ENCODE results near the gene SLC16A12.
"Not testable (repeated sequence)": the region's sequence is repeated elsewhere in the genome, so short reads cannot be mapped to it uniquely, and the experiment has no call there.

Gene SLC16A12

DNA sequence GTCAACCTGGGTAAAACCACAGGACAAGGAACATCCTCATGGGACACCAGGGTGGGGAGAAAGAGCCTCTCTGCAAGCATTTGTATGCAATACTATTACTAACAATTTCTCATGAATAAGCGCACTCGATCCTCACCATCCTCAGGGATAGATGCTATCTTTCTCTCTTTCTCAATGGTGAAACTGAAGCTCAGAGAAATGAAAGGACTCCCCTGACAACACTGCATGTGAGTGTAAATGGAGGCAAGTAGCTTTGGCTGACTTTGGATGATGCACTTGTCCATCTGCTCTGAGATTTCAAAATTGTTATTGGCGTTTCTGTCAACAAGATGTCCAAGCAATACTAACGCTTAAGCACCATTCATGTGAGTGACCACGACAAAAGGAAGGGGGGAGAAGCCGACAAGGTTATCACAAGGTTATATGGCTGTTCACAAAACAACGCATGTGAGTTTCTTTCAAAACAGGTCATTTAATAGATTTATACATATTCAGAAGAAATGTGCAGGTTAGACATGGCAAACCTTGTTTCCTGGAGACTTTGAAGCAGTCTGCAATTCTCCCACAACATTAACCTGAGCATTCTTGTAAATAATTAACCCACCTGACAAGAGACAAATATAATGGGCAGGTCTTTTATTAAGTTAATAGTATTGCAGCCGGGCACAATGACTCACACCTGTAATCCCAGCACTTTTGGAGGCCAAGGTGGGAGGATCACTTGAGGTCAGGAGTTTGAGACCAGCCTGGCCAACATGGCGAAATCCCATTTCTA lies 67.0 kb downstream of the SLC16A12 start:
- DNase-seq, result no peak

DNA sequence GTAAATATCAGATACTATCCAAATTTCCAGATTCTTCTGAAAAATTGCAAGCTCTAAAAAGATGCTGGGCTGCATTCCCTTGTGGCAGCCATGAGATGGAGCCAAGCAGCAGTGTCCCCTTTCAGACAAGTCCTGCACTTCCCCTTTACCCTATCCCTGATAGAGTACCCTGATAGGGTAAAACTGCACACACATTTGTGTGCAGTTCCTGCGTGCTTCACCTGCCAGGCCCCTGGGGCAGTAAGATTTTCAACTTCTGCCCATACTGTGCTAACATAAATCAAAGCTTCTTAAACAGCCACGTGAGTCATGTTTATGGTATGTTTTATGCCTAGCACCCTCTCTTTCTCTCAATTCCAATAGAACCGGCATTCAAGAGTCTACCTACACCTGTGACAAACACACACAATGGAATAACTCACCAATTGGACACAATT lies 68.8 kb downstream of the SLC16A12 start:
- DNase-seq, result no peak

DNA sequence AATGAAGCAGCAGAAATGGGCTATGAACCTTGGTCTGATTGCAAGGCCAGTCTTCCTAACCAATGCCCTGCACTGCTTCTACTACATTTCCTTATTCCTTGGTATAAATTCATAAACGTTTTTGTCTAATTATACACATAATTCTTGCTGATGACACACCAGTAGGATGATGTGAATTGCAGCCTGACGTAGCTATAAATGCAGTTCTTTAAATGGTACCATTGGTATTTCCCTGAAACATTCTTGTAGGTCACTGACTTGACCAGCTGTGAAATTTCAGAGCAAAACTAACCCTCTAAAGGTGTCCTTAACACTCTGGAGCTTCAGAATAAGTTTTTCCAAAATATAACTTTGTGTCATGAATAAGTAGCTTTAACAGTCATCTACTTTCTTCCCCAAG lies 70.2 kb downstream of the SLC16A12 start:
- DNase-seq, result no peak

DNA sequence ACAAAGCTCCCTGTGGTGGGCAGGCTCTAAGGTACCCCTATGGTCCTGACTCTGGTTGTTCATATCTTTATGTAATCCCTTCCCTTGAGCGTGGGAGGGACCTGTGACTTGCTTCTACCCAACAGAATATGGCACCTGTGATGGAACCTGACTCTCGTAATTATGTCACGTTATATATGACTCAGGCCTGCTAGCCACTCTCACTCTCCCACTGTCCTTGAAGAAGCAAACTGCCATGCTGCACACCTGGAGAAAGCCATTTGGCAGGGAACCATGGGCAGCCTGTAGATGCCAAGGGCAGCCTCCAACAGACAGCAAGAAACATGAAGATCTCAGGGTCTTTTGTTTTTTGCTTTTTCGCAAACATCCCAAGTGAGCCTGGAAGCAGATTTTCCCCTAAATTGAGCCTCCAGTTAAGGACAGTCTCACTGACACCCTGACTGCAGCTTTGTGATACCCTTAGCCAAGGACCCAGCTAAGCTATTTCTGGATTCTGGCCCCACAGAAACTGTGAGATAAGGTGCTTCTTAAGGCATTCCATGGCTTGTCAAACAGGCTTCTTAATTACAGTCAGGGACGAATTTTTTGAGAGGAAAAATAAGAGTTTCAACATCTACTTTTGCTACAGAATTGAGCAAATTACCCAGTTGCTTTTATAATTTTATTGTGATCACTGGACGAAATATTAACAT lies 71.4 kb downstream of the SLC16A12 start:
- no peak for DNase-seq

DNA sequence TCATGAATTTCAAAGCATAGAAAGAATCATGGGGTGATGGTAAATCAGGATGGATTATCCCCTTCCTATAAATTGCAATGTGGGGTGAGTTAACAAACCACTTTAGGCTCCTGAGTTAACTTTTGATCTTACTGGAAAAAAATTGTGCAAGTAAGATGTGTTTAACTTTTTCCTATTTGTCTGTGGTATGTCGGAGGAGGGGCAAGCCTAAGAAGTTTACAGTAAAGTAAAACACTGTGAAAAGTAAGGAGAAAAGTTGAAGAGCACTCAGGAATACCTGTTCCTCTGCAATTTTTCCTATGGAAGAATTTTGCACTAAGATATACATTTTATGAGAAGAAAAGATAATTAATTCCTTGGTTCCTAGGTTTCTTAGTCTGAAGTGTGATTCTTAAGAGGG lies 76.6 kb downstream of the SLC16A12 start:
- DNase-seq, result no peak

DNA sequence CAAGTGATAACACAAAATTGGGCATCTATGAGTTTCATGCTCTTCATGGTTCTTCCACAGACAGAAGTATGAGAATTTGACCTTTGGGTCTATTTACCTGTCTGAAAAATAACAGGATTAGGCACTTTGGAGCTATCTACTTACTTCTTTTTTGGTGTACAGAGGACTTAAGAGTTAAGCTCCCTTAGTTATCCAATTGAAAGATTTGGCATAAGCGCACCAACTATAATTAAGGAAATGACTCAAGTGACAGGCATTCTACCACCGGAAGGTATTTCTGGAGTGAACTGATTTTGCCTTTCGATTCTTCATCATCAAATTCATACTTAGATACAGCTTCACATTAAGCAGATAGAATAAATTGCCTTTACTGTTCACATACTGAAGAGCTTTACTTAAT lies 77.1 kb downstream of the SLC16A12 start:
- DNase-seq, result no peak

DNA sequence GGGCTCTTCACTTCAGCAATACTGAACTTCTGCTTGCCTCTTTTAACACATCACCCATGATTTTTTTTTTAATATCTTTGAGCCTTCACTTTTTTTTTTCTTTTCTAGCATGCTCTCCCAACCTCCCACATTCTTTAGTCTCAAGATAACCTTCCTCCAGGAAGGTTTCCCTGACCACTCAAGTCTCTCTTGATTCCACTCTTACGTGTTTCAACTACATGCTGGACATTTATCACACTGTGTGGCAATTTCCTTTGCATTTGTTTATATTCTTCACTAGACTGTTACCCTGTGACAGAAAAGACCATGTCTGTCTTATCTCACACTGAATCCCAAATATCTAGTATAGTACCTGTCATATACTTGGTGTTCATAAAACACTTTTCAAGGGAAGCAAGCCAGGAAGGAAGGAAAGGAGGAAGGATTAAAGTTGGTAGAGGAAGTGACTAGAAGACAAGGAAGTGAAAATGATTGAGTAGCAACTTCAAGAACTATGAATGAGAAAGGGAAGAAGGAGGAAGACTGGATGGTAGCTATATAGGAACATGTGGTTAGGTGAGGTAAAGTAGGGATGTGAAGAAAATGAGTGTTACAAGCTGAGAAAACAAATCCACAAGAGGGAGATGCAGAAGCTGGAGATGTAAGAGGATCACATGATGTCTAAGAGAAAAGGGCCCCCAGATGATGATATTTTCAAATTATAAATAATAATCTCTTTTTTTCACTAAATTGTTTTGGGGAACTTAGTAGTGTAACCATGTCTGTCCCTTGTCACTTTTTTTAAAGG lies 80.6 kb downstream of the SLC16A12 start:
- no peak for DNase-seq

DNA sequence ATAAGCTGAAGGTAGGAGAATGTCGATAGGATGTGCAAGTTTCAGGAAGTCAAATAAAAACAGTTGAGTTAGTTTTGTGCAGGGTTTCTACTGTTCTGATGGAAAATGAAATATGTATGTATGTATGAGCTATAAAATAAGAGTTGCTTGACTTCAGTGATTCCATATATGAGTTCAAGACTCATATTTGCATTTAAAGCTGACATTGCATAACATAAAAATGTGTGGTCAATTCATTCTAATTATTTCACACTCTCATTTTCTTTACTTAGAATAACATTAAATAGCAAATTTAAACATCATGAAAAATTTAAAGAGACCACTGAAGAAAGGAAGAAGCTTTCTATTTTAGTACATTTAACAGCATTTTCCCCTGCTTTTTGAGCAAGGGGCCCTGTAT lies 83.2 kb downstream of the SLC16A12 start:
- no peak for DNase-seq

DNA sequence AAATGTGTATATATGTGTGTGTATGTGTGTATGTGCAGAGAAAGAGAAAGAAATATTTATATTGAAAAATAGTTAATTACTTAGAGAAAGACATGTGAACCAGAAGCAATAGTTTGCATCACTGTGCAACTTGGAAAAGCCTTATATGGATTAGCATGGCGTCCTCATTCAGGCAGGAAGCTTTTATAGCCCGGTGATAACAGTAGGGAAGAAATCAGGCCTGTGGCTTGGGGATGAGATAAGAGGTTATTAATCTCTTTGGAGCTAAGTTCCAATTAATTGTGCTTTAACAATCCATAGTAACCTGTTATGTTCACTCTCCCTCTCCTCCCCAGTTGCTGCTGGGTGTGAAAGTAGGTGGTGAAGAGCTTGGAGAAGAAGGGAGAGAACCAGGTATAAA lies 84.5 kb downstream of the SLC16A12 start:
- DNase-seq, result no peak

DNA sequence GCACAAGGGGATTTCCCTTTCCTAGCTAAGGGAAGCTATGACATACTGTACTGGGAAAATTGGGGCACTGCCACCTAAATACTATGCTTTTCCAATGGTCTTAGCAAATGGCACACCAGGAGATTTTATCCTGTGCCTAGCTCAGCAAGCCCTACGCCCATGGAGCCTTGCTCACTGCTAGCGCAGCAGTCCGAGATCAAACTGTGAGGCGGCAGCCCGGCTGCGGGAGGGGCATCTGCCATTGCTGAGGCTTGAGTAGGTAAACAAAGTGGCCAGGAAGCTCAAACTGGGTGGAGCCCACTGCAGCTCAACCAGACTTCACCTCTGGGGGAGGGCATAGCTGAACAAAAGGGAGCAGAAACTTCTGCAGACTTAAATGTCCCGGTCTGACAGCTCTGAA lies 90.6 kb downstream of the SLC16A12 start:
- DNase-seq, result not testable (repeated sequence)

DNA sequence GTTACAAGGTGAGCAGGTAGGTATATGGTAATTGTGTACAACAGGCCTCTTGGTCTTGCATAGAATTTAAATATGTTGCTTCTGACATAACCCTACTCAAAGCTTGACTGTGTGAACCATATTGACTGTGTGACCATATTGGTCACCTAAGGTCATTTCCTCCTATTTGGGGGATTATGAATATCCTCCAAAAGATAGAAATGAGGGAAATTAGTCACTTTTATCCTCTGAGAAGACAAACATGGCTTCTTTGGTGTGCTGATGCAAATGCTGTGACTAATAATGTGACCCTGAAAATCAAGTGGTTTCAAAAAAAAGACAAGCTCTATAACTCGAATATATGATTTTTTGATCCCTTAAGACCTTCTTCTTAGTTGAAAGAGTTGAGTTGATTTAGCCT lies 93.1 kb downstream of the SLC16A12 start:
- DNase-seq, result no peak

DNA sequence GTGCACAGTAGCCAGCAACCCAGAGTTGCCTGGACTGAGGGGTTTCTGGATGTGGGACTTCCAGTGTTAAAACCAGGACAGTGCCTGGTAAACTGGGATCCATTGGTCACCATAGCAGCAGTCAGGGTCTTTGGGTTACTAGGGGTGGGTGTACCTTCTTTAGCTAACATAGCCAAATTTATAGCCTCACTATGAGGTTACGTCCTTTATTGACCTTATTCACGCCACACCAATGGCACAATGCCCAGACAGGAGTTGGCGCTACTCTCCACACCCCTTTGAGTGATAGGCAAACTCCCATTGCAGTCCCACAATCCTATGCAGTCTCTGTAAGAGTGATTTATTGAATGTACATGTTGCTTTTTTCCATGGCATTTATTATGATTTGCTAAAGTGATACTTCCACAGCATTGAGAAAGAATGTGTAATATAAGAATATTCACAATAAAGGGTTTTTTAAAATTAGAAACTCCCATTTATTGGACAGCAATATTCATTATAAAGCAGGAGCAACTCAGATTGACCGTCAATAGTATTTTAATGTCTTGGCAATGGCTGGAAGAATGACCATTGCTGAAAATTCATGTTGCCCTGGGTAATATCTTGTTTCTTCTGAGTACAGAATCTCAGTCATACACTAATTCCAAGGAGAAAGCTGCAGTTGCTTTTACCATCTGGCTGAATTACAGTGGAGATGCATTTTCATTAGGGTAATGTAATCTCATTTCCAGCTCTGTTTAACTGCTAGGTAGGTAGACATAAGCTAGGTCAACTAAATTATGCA lies 95.0 kb downstream of the SLC16A12 start:
- no peak for DNase-seq

DNA sequence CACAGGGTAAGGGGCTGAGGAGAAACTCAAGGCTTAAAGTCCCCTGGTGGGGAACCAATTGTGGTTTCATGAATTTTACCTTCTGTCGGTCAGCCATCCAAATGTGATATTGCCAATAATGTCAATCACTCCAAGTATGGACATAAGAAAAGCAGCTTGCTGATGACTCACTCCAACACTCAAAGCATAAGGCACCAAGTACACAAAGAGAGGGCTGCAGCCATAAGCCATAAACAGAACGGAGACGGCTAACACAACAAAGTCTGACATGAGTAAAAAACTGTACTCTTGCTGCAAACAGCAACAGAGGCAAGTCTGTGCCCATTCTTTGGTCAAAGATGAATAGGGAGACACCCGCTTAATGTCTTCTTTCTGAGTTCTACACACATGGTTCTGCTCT lies 96.9 kb downstream of the SLC16A12 start:
- DNase-seq, result no peak

DNA sequence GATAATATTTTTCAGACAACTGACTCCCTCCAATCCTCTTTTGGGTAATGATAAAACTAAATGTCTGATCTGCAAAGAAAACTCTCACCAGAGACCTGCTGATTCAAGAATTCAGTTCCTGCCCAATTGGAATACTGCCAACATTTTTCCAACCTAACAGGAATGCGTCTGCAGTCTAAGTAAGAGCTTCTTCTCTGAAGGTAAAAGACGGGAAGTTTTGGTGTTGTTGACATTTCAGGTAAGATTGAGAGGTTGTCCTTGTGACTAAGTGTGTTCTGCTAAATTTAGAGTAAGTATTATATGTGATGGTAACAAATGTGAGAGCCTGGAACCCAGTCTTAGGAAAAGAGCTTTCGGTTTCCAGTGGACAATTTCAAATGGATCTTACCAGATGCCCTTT lies 103.4 kb downstream of the SLC16A12 start:
- no peak for DNase-seq

DNA sequence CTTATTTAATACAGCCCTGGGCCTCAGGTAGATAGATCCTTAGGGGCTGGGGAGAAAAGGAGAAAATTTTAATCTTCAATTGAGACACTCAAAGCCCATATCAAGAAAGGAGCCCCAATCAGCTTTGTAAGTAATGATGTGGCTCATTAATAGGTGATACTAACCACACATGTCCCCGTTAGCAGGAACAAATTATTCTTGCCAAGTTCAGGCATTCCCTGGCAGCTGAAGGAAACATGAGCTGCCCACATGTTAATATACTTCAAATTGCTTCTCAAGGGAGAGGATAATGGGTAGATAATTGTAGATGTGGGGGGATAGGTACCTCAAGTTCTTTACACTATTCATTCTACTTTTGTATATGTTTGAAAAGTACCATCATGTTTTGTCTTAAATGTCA lies 106.5 kb downstream of the SLC16A12 start:
- DNase-seq, result no peak

DNA sequence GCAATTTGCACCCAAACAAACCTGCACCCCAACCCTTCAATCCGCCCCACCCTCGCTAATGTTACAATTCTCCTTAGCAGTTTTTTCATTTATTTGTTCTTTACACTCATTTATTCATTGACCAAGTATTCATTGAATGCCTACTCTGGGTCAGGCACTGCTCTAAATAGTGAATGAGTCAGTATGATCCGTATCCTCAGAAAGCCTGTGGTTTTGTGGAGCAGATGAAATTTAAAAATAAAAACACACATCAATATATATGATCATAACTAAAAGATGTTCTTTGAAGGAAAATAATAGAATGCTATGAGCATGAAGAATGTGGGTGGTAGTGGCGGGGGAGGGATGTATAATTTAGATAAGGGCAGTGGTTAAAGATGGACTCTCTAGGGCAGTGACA lies 107.8 kb downstream of the SLC16A12 start:
- no peak for DNase-seq

DNA sequence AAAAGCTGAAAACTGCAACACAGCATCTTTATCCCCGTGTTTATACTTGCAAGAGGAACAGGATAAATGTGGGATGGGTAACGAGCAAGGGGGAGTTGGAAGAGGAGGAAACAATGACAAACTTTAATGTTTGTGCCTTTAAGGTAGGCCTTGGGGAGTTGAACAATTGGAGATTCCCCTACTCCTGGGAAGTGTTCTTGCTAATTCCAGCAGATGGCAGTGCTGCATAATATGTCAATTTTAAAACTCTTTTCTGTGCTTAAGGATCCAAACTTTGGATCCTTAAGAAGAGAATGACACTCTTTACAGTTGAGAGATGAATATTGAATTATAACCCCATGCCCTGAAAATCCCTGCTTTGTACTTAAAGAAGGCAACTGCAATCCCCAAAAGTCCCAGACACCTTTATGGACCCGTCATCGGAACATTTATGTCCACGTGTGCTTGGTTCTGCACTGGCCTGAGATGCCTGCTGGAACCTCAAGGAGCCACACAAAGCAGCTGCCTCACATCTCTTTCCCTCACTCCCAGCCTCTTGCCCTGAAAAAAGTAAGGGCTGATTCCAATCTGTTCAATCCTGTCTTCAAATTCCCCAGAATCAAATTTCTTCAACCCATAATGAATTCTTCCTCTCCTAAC lies 109.0 kb downstream of the SLC16A12 start:
- DNase-seq, result peak in 1 of 2 donors; percentile 65

DNA sequence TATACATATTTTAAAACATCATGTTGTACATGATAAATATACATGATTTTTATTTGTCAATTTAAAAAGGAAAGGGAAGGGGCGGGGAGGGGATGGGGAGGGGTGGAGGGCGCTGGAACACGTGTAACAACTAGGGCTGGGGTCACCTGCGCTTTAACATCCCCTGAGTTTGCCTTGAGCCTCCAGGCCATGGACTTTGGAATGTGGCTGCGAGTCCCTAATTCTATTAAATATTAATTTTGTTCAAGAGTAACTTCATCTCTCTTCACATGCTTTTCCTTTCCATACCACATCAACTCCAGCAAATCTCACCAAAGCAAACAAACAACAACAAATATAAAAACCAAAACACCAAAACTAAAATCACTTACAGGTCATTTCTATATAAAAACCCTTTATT lies 110.4 kb downstream of the SLC16A12 start:
- no peak for DNase-seq

DNA sequence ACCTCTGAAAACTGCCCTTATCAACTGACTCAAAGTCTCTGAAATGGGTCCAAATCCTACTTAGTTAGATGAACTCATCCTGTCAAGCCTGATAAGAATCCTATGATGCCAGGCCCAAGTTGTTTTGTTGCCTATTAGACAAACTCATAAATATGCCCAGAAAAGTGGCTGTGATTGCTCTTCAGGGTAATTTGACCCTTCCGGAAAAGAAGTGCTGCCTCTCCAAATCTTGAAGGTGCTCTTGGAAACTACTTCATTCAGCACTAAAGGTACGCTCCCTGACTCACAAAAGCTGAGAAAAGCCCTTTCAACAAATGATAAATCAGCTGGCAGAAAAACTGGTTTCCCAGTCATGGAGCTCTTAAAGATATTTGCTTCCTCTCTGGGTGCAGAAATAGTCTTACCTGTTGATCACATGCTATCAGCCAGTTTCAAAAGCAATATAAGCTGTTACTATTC lies 114.3 kb downstream of the SLC16A12 start:
- no peak for DNase-seq

DNA sequence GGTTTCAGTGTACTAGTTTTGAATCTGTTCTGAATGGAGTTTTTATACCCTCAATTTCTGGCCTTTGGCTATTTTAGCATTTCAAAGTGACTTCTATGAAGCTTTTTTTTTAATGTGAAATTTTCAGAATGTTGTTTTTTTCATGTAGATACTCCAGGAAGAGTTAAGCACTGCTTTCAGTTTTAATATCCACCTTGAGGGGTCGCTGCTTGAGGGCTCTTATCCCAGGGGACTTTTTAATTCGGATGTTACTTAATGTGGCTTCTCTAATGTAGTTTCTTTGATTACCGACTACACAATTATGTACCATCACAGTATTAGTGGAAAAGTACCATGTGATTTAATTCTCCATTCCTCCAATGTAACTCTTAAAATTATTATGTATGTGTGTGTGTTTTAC lies 115.8 kb downstream of the SLC16A12 start:
- no peak for DNase-seq

DNA sequence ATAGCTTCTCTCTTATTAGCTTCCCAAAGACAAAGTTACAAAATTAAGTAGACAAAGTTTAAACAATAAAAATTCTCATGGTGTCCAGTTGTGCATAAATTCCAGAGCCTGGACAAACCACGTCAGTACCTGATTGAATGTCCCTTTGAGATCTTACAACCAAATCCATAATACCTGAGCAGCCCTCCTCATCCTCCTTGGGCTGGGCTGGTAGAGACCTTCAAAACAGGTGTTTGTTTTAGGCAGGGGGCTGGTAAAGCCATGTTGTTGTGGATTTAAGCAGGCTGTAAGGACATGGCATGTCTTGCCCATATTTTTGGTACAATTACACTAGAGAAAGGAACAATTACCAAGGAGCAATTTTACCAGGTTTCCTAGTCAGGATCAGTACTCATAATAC lies 118.9 kb downstream of the SLC16A12 start:
- no peak for DNase-seq

Measured in hippocampal formation (tissue), 2 donors.